Cardiac muscle cell (in vitro differentiated cells and primary cell): ENCODE results near the gene FTO. TPM values are rescaled to one million over a fixed set of nuclear protein-coding genes. Genes with fewer than 3 reads are reported as not detected.

Experiments used
- DNase-seq, 2 donors: peaks; one replicate each; pipeline versions ENCODE4 v3.0.0 to v3.0.0-alpha.2; 2010 to 2017; ENCODE audit warnings: low read depth in 1 of 2, low spot score in 1 of 2
- H3K27ac ChIP-seq: fragments of 200-600 bp; sonication (generic); 2 replicates; pipeline ENCODE4 v1.5.1; 2016
- H3K27me3 ChIP-seq: fragments of 200-600 bp; sonication (generic); 2 replicates; pipeline ENCODE4 v1.6.0; 2016; ENCODE audit warnings: control low read depth
- H3K36me3 ChIP-seq: fragments of 200-600 bp; sonication (generic); 2 replicates; pipeline ENCODE4 v1.5.1; 2016; ENCODE audit warnings: control low read depth
- H3K4me1 ChIP-seq: fragments of 200-600 bp; sonication (generic); 2 replicates; pipeline ENCODE4 v1.8.1; 2017; ENCODE audit warnings: low read depth, mild to moderate bottlenecking, mixed run types
- H3K4me3 ChIP-seq: fragments of 200-600 bp; sonication (generic); 2 replicates; pipeline ENCODE4 v1.5.1; 2016; ENCODE audit warnings: mild to moderate bottlenecking
- H3K9me3 ChIP-seq: fragments of 200-600 bp; sonication (generic); 2 replicates; pipeline ENCODE4 v1.5.1; 2017; ENCODE audit warnings: low read depth, mild to moderate bottlenecking, control low read depth
- polyA plus RNA-seq: library from polyadenylated mRNA; unstranded; fragments of >200 nt; fragmentation: Nextera tagmentation; extraction: Ambion mirVana; gene quantifications from 2 replicates; pipeline ENCODE4 v1.2.1, GENCODE V29; 2016
- total RNA-seq: library from RNA; depleted of rRNA; stranded (reverse); fragments of >200 nt; gene quantifications from 2 replicates; pipeline ENCODE4 v1.2.3, GENCODE V29; 2016
- TF ChIP-seq, protein P1 (sequence below): IDR thresholded peaks from 2 replicates; pipeline ENCODE4 v1.5.1; 2012; ENCODE audit warnings: low read depth, mild to moderate bottlenecking, low read length

The FTO gene
- total and polyA plus RNA-seq, 2 experiments from 2014 or later: 77.7 to 93.8 TPM

DNA sequence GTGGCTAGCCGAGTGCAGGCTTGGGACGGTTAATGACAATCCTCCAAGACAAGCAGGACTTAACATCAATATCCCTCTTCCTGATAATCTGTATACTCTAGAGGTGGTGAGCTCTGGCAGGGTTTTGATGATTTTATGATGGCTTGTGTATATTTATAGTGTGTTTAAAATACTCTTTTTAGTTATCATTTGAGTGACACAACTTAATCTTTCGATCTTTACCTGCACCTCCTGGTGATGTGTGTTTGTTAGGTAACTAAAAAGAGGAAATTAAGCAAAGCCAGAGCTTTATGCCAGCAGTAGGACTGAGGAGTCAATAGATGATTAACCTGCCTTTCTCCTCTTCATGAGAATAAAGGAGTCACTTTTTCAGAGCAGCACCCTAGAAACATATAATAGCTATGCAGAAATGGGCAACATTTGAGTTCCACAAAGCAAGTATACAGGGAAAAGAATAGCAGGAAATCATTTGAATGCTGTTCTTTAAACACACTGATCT is 372.1 kb downstream of the FTO start:
- Histone ChIP-seq H3K27ac (no peak overlapping the region), H3K4me3 (no peak overlapping the region), H3K27me3 (no peaks in the 10 kb centered on the region), H3K4me1 (peaks cover 11% of the 10 kb centered on the region), H3K9me3 (no peaks in the 10 kb centered on the region), H3K36me3 (no peaks in the 10 kb centered on the region)
- TF ChIP-seq, protein P1, sequence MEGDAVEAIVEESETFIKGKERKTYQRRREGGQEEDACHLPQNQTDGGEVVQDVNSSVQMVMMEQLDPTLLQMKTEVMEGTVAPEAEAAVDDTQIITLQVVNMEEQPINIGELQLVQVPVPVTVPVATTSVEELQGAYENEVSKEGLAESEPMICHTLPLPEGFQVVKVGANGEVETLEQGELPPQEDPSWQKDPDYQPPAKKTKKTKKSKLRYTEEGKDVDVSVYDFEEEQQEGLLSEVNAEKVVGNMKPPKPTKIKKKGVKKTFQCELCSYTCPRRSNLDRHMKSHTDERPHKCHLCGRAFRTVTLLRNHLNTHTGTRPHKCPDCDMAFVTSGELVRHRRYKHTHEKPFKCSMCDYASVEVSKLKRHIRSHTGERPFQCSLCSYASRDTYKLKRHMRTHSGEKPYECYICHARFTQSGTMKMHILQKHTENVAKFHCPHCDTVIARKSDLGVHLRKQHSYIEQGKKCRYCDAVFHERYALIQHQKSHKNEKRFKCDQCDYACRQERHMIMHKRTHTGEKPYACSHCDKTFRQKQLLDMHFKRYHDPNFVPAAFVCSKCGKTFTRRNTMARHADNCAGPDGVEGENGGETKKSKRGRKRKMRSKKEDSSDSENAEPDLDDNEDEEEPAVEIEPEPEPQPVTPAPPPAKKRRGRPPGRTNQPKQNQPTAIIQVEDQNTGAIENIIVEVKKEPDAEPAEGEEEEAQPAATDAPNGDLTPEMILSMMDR: no peak
- no peak for DNase-seq

- Histone ChIP-seq H3K36me3 (no peaks in the 10 kb centered on the region), H3K4me1 (peaks cover 10% of the 10 kb centered on the region), H3K27ac (peak overlapping the region; percentile 40), H3K9me3 (no peaks in the 10 kb centered on the region), H3K4me3 (no peak overlapping the region), H3K27me3 (no peaks in the 10 kb centered on the region)
- TF ChIP-seq, protein P1: no peak
- peak in 1 of 2 donors; percentile 50 for DNase-seq
Observed at GRCh38 chr16:54077050-54077821, 373.3 kb downstream of the FTO start.

- Histone ChIP-seq H3K9me3 (no peaks in the 10 kb centered on the region), H3K27me3 (no peaks in the 10 kb centered on the region), H3K27ac (no peak overlapping the region), H3K4me3 (no peak overlapping the region), H3K36me3 (no peaks in the 10 kb centered on the region), H3K4me1 (no peaks in the 10 kb centered on the region)
- DNase-seq: peak in 1 of 2 donors; percentile 97
- TF ChIP-seq, protein P1: no peak
Observed at GRCh38 chr16:54080524-54081008, 376.6 kb downstream of the FTO start.

DNA sequence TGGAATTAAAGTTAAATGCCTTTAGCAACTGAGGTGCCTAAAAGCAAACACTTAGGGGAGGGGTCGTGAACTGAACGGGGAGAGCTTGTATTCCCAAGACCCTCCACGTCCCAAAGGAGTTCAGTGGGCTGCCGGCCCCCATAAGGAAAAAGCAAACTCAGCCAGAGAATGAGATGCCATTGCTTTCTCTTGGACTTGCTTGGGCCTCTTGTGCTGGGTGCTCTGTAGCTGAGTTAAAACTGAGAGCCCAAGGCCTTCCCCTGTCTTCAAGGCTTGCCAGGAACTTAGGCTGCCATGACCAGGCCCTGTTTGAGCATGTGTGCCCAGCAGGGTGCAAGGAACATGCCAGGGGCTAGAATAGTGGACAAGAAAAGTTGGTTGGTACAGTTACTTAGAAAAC is 382.8 kb downstream of the FTO start:
- Histone ChIP-seq H3K36me3 (no peaks in the 10 kb centered on the region), H3K4me3 (no peak overlapping the region), H3K27me3 (no peaks in the 10 kb centered on the region), H3K9me3 (no peaks in the 10 kb centered on the region), H3K27ac (no peak overlapping the region), H3K4me1 (no peaks in the 10 kb centered on the region)
- TF ChIP-seq, protein P1: no peak
- DNase-seq: no peak

DNA sequence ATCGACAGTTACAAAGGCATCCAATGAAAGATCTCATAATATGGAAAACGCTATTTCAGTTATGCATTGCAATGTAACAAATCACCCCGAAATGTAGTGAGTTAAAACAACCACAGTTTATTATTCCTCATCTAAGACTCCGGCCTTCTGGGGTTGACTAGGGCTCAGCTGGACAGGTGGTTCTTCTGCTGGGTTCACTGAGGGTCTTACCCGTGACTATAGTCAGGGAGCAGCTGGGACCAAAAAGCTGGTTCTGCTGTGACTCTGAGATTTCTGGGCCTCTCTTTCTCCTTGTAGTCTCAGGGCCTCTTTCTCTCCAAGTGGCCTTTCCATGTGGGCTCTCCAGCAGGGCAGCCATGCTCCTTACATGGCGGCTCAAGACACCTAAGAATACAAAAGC is 386.6 kb downstream of the FTO start:
- TF ChIP-seq, protein P1: no peak
- Histone ChIP-seq H3K27ac (no peak overlapping the region), H3K9me3 (no peaks in the 10 kb centered on the region), H3K4me3 (no peak overlapping the region), H3K36me3 (no peaks in the 10 kb centered on the region), H3K4me1 (no peaks in the 10 kb centered on the region), H3K27me3 (no peaks in the 10 kb centered on the region)
- no peak for DNase-seq
